ENCODE measurements around the gene MDFIC.

MDFIC gene

GRCh38 chr7:115019882-115020605 is 98.2 kb downstream of the MDFIC start:
- in situ Hi-C loops (cut with HindIII; ENCODE audit: low pct_unique_long_range_greater_than_20kb, low sequenced_read_pairs) = no loop called here
- no peak for DNase-seq (ENCODE audit: low read depth in 1 of 2, low spot score in 1 of 2)
- TF ChIP-seq JUND (IDR thresholded peaks at IDR 0.05; ENCODE audit: low read depth) = no peak

- TF ChIP-seq JUND (IDR thresholded peaks at IDR 0.05; ENCODE audit: low read depth) = no peak
- no peak for DNase-seq (ENCODE audit: low read depth in 1 of 2, low spot score in 1 of 2)
- in situ Hi-C loops (cut with HindIII; ENCODE audit: low pct_unique_long_range_greater_than_20kb, low sequenced_read_pairs) = no loop called here
Measured at GRCh38 chr7:115023219-115023618, 101.3 kb downstream of the MDFIC start.

DNA sequence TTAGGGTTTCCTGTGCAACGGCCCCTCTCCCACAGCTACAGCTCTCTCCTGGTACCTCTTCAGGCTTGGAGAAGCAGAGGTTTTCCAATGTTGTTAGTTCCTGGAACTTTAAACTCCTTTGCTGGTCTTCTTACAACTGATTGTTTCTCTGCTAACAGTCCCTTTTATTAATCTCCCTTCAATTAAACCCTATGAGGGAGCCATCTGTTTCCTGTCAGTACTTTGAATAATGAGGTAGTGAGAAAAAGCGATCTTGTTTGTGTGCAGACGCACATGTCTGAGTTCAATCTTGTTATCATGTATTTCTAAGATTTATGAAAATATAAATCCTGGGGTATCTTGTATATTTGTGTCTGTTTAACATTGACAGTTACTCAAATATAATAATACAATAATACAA is 102.4 kb downstream of the MDFIC start:
- in situ Hi-C loops (cut with HindIII; ENCODE audit: low pct_unique_long_range_greater_than_20kb, low sequenced_read_pairs) = no loop called here
- TF ChIP-seq JUND (IDR thresholded peaks at IDR 0.05; ENCODE audit: low read depth) = no peak
- DNase-seq (ENCODE audit: low read depth in 1 of 2, low spot score in 1 of 2) = no peak

DNA sequence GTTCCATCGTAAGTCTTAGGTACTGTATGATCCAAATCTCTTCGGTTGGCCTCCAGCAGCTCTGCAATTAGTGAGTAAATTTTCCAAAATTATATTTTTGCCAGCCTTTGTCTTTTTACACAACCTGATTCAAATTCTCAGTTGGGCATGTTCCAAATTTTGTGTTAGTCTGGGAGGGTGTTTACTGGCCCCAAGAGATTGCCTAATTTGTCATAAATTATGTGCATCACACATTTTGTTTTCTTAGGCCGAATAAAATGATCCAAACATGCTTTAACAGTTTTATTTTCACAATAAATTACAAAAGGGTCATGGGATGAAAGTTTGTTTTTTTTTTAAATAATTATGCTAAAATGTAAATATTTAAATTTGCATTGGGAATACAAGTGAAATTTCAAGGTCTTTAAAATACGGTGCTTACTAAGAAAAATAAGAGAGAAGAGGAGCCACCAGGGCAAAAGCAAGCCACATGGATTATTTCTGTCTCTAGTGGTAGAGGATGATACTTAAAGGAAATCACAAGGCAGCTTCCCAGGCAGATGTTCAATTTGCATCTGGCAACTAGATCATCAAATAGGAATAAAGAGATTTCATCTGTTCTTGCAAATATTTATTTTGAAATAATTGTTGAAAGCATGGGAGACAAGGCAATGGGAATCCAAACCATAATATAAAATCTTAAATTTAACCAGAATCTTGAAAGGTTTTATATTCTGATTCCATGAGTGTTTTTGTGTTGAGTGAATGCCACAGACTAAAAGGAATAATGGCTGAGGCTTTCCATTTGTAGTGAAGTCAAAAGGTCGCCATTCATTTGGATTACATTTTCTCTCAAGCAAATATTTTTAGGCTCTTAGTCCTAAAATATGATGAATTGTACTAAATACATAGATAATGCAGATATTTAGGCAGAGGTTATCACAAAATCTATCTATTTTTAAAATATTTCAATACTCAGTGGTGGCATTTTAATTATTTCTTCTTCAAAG is 111.1 kb downstream of the MDFIC start:
- no peak for DNase-seq (ENCODE audit: low read depth in 1 of 2, low spot score in 1 of 2)
- no peak for TF ChIP-seq JUND (IDR thresholded peaks at IDR 0.05; ENCODE audit: low read depth)
- in situ Hi-C loops (cut with HindIII; ENCODE audit: low pct_unique_long_range_greater_than_20kb, low sequenced_read_pairs) = no loop called here

DNA sequence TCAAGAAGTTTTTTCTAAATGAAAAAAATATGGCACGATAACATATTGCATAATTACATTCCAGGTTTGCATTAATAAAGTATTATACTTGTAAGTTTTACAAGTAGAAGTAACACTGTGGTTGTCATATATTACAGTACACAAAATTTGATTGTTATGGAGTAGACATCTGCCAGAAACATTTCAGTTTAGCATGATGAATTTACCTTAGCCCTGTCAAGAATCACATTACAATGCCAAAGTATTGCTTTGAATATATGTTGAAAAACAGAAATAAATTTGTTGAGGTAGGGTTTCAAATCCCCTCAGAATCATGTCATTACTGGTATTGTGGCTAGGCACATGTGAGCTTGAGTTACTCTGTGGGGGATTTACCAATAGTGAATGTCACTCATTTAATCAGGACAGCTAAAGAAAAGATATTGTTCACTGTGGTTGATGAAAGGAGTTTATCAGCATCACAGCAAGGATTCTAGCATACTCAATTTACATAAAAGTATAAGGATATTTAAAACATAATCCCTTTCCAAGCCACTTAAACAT is 112.1 kb downstream of the MDFIC start:
- no peak for TF ChIP-seq JUND (IDR thresholded peaks at IDR 0.05; ENCODE audit: low read depth)
- in situ Hi-C loops (cut with HindIII; ENCODE audit: low pct_unique_long_range_greater_than_20kb, low sequenced_read_pairs) = no loop called here
- DNase-seq (ENCODE audit: low read depth in 1 of 2, low spot score in 1 of 2) = no peak

DNA sequence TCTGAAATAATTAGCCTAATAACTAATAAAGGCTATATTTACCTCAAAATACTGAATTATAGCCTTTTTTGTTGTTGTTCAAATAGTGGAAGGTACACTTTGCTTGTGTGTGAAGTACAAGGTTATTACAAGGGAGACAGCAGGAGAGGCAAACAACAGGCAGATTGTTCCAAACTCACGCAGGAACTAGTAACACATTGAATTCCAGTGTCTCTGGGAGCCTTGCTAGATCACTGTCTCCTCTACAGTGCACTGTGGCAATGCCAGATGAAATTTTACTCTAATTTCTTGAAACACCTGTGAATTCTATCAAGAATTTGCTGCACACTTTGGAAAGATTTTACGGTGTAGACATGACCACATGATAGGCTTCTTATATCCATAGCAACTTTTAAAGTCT is 112.6 kb downstream of the MDFIC start:
- no peak for TF ChIP-seq JUND (IDR thresholded peaks at IDR 0.05; ENCODE audit: low read depth)

GRCh38 chr7:115037128-115037802 is 115.4 kb downstream of the MDFIC start:
- in situ Hi-C loops (cut with HindIII; ENCODE audit: low pct_unique_long_range_greater_than_20kb, low sequenced_read_pairs) = no loop called here
- TF ChIP-seq JUND (IDR thresholded peaks at IDR 0.05; ENCODE audit: low read depth) = no peak
- DNase-seq (ENCODE audit: low read depth in 1 of 2, low spot score in 1 of 2) = no peak

More for the DNA sequence above, 112.6 kb downstream of the MDFIC start:
- no peak for DNase-seq (ENCODE audit: low read depth in 1 of 2, low spot score in 1 of 2)
- in situ Hi-C loops (cut with HindIII; ENCODE audit: low pct_unique_long_range_greater_than_20kb, low sequenced_read_pairs) = no loop called here

DNA sequence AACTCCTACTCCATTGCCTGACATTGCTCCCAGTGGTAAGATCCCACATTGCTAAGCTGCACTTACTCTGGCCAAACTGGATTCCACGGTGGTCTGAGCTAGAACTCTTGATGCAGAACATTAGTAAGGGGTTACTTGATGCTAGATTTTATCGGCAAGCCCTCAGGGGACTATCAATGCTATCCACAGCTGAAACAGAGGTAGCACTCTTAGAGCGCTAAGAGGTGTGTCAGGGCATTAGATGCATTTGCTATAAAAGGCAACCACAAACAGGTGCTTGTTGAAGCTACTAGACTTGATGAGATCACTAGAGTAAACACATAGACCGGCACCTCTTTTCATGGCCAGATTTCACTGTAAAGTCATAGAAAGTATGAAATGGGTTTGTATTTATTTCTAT is 116.3 kb downstream of the MDFIC start:
- in situ Hi-C loops (cut with HindIII; ENCODE audit: low pct_unique_long_range_greater_than_20kb, low sequenced_read_pairs) = no loop called here
- no peak for TF ChIP-seq JUND (IDR thresholded peaks at IDR 0.05; ENCODE audit: low read depth)
- no peak for DNase-seq (ENCODE audit: low read depth in 1 of 2, low spot score in 1 of 2)

DNA sequence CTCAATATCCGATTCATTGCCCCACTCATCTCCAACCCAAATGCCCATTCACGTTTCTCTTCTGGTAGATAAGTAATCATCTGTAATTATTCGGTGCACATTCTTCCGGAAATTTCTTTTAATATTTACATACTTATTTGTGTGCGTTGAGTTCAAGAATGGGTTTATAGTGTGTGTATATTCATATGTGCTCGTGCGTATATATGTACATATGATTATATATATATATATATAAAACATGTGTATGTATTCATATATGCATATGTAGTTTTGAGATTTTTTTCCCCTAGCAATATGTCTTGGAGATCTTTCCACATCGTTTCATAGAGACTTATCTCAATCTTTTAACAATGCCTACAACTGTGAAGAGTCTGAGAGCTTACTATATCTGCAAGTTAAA is 118.2 kb downstream of the MDFIC start:
- no peak for TF ChIP-seq JUND (IDR thresholded peaks at IDR 0.05; ENCODE audit: low read depth)
- in situ Hi-C loops (cut with HindIII; ENCODE audit: low pct_unique_long_range_greater_than_20kb, low sequenced_read_pairs) = no loop called here
- no peak for DNase-seq (ENCODE audit: low read depth in 1 of 2, low spot score in 1 of 2)

GRCh38 chr7:115040495-115040894 is 118.6 kb downstream of the MDFIC start:
- no peak for TF ChIP-seq JUND (IDR thresholded peaks at IDR 0.05; ENCODE audit: low read depth)
- in situ Hi-C loops (cut with HindIII; ENCODE audit: low pct_unique_long_range_greater_than_20kb, low sequenced_read_pairs) = no loop called here
- DNase-seq (ENCODE audit: low read depth in 1 of 2, low spot score in 1 of 2) = no peak

- no peak for TF ChIP-seq JUND (IDR thresholded peaks at IDR 0.05; ENCODE audit: low read depth)
- in situ Hi-C loops (cut with HindIII; ENCODE audit: low pct_unique_long_range_greater_than_20kb, low sequenced_read_pairs) = no loop called here
- DNase-seq (ENCODE audit: low read depth in 1 of 2, low spot score in 1 of 2) = no peak
Measured at GRCh38 chr7:115042596-115042995, 120.7 kb downstream of the MDFIC start.

GRCh38 chr7:115043605-115044004 is 121.7 kb downstream of the MDFIC start:
- in situ Hi-C loops (cut with HindIII; ENCODE audit: low pct_unique_long_range_greater_than_20kb, low sequenced_read_pairs) = no loop called here
- no peak for DNase-seq (ENCODE audit: low read depth in 1 of 2, low spot score in 1 of 2)
- no peak for TF ChIP-seq JUND (IDR thresholded peaks at IDR 0.05; ENCODE audit: low read depth)
